Measurements from ENCODE around the gene KRTAP4-3. TPM values are rescaled to one million over a fixed set of nuclear protein-coding genes. Genes with fewer than 3 reads are reported as not detected.
"Not testable (repeated sequence)": the region's sequence is repeated elsewhere in the genome, so short reads cannot be mapped to it uniquely, and the experiment has no call there.

KRTAP4-3 gene
- polyA plus RNA-seq, 1 donor from 2014 or later: not detected

- no peaks in the 10 kb centered on the region for H3K36me3 Mint-ChIP-seq
- H3K27ac Mint-ChIP-seq: peak overlapping the region in 2 of 3 donors; percentile 47 to 64
- no peaks in the 10 kb centered on the region for H3K9me3 Mint-ChIP-seq
- H3K4me1 Mint-ChIP-seq: peaks cover 15 to 38% (median 32%) of the 10 kb centered on the region in 3 donors
- H3K27me3 Mint-ChIP-seq: no peaks in the 10 kb centered on the region
- peak overlapping the region in 2 of 4 donors; percentile 42 to 75 for H3K4me3 Mint-ChIP-seq
These were observed 8.8 kb upstream of the KRTAP4-3 start for GRCh38 chr17:41176744-41177387.

GRCh38 chr17:41171886-41172285, 3.9 kb upstream of the KRTAP4-3 start:
- H3K27me3 Mint-ChIP-seq: peaks cover 2% of the 10 kb centered on the region
- no peak overlapping the region for H3K27ac Mint-ChIP-seq
- H3K9me3 Mint-ChIP-seq: no peaks in the 10 kb centered on the region
- H3K4me3 Mint-ChIP-seq: no peak overlapping the region
- H3K36me3 Mint-ChIP-seq: no peaks in the 10 kb centered on the region
- peaks cover 10 to 22% (median 19%) of the 10 kb centered on the region in 3 donors for H3K4me1 Mint-ChIP-seq

GRCh38 chr17:41167561-41167960, 460 bp downstream of the KRTAP4-3 start:
- Mint-ChIP-seq H3K27ac (no peak overlapping the region), H3K9me3 (no peaks in the 10 kb centered on the region), H3K4me1 (peaks cover 0 to 2% (median 0%) of the 10 kb centered on the region in 3 donors), H3K36me3 (no peaks in the 10 kb centered on the region), H3K4me3 (no peak overlapping the region), H3K27me3 (peaks cover 5% of the 10 kb centered on the region)

- no peak overlapping the region for H3K27ac Mint-ChIP-seq
- H3K4me1 Mint-ChIP-seq: peaks cover 0 to 1% (median 0%) of the 10 kb centered on the region in 3 donors
- H3K9me3 Mint-ChIP-seq: no peaks in the 10 kb centered on the region
- peaks cover 10% of the 10 kb centered on the region for H3K27me3 Mint-ChIP-seq
- no peak overlapping the region for H3K4me3 Mint-ChIP-seq
- no peaks in the 10 kb centered on the region for H3K36me3 Mint-ChIP-seq
These were observed 4.2 kb downstream of the KRTAP4-3 start for GRCh38 chr17:41163828-41164227.

- no peaks in the 10 kb centered on the region for H3K36me3 Mint-ChIP-seq
- no peak within 1 kb of the TSS for H3K27ac Mint-ChIP-seq
- peaks cover 11% of the 10 kb centered on the region for H3K27me3 Mint-ChIP-seq
- H3K9me3 Mint-ChIP-seq: peaks cover 0 to 3% (median 0%) of the 10 kb centered on the region in 3 donors
- H3K4me1 Mint-ChIP-seq: peaks cover 0 to 1% (median 0%) of the 10 kb centered on the region in 3 donors
- H3K4me3 Mint-ChIP-seq: no peak within 1 kb of the TSS
These were observed 7.4 kb downstream of the KRTAP4-3 start, which contains the start of gene KRTAP4-4 for GRCh38 chr17:41160648-41161047. Gene KRTAP4-4, minus strand, starts transcription at chr17:41160748. Its CDS starts 57 bp downstream, at chr17:41160691.

GRCh38 chr17:41160190-41160589, 7.8 kb downstream of the KRTAP4-3 start:
- not testable (repeated sequence) for H3K27ac Mint-ChIP-seq, H3K4me1 Mint-ChIP-seq, H3K36me3 Mint-ChIP-seq, H3K9me3 Mint-ChIP-seq, H3K4me3 Mint-ChIP-seq
- peaks cover 13% of the 10 kb centered on the region for H3K27me3 Mint-ChIP-seq

GRCh38 chr17:41153856-41154255, 14.2 kb downstream of the KRTAP4-3 start:
- H3K36me3 Mint-ChIP-seq: no peaks in the 10 kb centered on the region
- peaks cover 14% of the 10 kb centered on the region for H3K27me3 Mint-ChIP-seq
- H3K4me3 Mint-ChIP-seq: no peak overlapping the region
- peaks cover 0 to 3% (median 0%) of the 10 kb centered on the region in 3 donors for H3K9me3 Mint-ChIP-seq
- no peak overlapping the region for H3K27ac Mint-ChIP-seq
- H3K4me1 Mint-ChIP-seq: peaks cover 0 to 3% (median 0%) of the 10 kb centered on the region in 3 donors

GRCh38 chr17:41151525-41151924, 16.5 kb downstream of the KRTAP4-3 start:
- peaks cover 0 to 3% (median 0%) of the 10 kb centered on the region in 3 donors for H3K4me1 Mint-ChIP-seq
- H3K9me3 Mint-ChIP-seq: peaks cover 0 to 2% (median 1%) of the 10 kb centered on the region in 3 donors
- H3K27me3 Mint-ChIP-seq: peaks cover 12% of the 10 kb centered on the region
- H3K4me3 Mint-ChIP-seq: no peak overlapping the region
- H3K27ac Mint-ChIP-seq: no peak overlapping the region
- H3K36me3 Mint-ChIP-seq: no peaks in the 10 kb centered on the region

- no peaks in the 10 kb centered on the region for H3K36me3 Mint-ChIP-seq
- no peak overlapping the region for H3K4me3 Mint-ChIP-seq
- peaks cover 10% of the 10 kb centered on the region for H3K27me3 Mint-ChIP-seq
- H3K27ac Mint-ChIP-seq: no peak overlapping the region
- H3K4me1 Mint-ChIP-seq: peaks cover 0 to 3% (median 0%) of the 10 kb centered on the region in 3 donors
- H3K9me3 Mint-ChIP-seq: peaks cover 0 to 1% (median 0%) of the 10 kb centered on the region in 3 donors
These were observed 18.0 kb downstream of the KRTAP4-3 start for GRCh38 chr17:41150026-41150425.

- Mint-ChIP-seq H3K27ac (no peak within 1 kb of the TSS), H3K36me3 (no peaks in the 10 kb centered on the region), H3K4me3 (no peak within 1 kb of the TSS), H3K4me1 (peaks cover 0 to 3% (median 0%) of the 10 kb centered on the region in 3 donors), H3K27me3 (peaks cover 7% of the 10 kb centered on the region), H3K9me3 (peaks cover 0 to 1% (median 0%) of the 10 kb centered on the region in 3 donors)
These were observed 18.4 kb downstream of the KRTAP4-3 start, which contains the start of gene KRTAP4-5 for GRCh38 chr17:41149652-41149985. Gene KRTAP4-5, minus strand, starts transcription at chr17:41149825. Its CDS starts 58 bp downstream, at chr17:41149767.

GRCh38 chr17:41148971-41149651, 18.9 kb downstream of the KRTAP4-3 start:
- not testable (repeated sequence) for H3K36me3 Mint-ChIP-seq, H3K4me3 Mint-ChIP-seq, H3K9me3 Mint-ChIP-seq, H3K4me1 Mint-ChIP-seq, H3K27ac Mint-ChIP-seq, H3K27me3 Mint-ChIP-seq

GRCh38 chr17:41147531-41148204, 20.4 kb downstream of the KRTAP4-3 start:
- Mint-ChIP-seq H3K27me3 (peaks cover 3% of the 10 kb centered on the region), H3K27ac (no peak overlapping the region), H3K9me3 (peaks cover 3 to 14% (median 5%) of the 10 kb centered on the region in 3 donors), H3K4me1 (peaks cover 0 to 5% (median 3%) of the 10 kb centered on the region in 3 donors), H3K4me3 (no peak overlapping the region), H3K36me3 (no peaks in the 10 kb centered on the region)

- peaks cover 5 to 24% (median 7%) of the 10 kb centered on the region in 3 donors for H3K9me3 Mint-ChIP-seq
- no peak overlapping the region for H3K27ac Mint-ChIP-seq
These were observed 22.8 kb downstream of the KRTAP4-3 start for GRCh38 chr17:41145261-41145660.

GRCh38 chr17:41144846-41145245, 23.2 kb downstream of the KRTAP4-3 start:
- Mint-ChIP-seq H3K27ac (no peak overlapping the region), H3K4me3 (no peak overlapping the region), H3K9me3 (peaks cover 5 to 24% (median 7%) of the 10 kb centered on the region in 3 donors), H3K4me1 (peaks cover 0 to 8% (median 4%) of the 10 kb centered on the region in 3 donors), H3K36me3 (no peaks in the 10 kb centered on the region), H3K27me3 (peaks cover 5% of the 10 kb centered on the region)

More at GRCh38 chr17:41145261-41145660, 22.8 kb downstream of the KRTAP4-3 start:
- Mint-ChIP-seq H3K36me3 (no peaks in the 10 kb centered on the region), H3K4me3 (no peak overlapping the region), H3K27me3 (peaks cover 5% of the 10 kb centered on the region), H3K4me1 (peaks cover 0 to 8% (median 4%) of the 10 kb centered on the region in 3 donors)

- Mint-ChIP-seq H3K27ac (no peak overlapping the region), H3K4me3 (no peak overlapping the region), H3K36me3 (no peaks in the 10 kb centered on the region), H3K9me3 (peaks cover 11 to 32% (median 11%) of the 10 kb centered on the region in 3 donors), H3K4me1 (peaks cover 1 to 7% (median 4%) of the 10 kb centered on the region in 3 donors), H3K27me3 (peaks cover 3% of the 10 kb centered on the region)
These were observed 26.7 kb downstream of the KRTAP4-3 start for GRCh38 chr17:41141361-41141760.
